ENCODE measurements around the gene CARM1.
A peak's percentile ranks its signal among the peaks of the same experiment; 100 is the strongest.
"Not testable (repeated sequence)": the region's sequence is repeated elsewhere in the genome, so short reads cannot be mapped to it uniquely, and the experiment has no call there.

Gene CARM1

DNA sequence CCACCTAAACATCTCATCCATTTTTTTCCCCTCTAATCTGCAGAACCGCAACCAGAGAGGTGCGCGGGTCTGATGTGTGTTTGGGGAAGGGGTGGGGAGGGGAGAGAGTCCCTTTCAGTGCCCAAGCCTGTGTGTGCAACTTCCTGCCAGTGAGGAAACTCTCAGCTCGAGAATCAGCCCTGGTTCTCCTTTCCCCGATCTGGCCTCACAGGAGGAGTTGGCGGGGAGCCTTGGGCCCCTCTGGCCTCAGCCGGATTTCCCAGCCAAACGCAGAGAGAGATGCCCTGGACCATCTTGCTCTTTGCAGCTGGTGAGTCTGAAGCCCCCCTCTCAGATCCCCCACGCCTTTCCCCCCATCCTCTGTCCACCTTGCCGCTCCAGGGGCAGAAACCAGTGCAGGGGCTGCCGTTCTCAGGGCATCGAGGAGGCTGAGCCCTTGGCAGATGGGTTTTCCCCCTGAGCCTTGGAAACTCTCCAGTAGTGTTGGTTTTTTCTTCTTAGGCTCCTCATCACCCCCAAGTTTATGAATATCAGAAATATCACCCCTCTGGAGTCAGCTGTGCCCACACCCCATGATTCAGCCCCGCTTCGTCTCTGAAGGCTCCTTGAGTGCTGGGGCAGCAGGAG lies 23.0 kb upstream of the CARM1 start, which contains the start of gene C19orf38:
TSS of gene C19orf38 (plus strand) at position 186 of the 627 bp plus-strand sequence. CDS start at position 280, 94 bp downstream.
- peak in 1 of 2 donors; percentile 42 for DNase-seq

DNA sequence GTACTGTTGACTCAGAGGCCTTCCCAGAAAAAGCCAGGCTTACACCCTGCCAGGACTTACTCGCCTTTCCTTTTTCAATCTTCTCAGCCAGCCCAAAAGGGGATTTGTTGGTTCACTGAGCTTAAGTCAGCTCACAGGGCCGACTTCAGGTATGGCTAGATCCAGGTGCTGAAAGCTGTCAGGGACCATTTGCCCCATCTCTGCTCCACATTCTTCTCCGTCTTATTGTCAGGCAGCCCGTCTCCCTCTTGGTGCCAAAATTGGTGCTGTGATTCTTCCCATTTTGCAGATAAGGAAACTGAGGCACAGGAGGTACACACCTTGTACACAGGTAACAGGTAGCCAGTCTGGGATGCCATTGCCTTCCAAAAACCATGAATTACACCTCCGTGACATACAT lies 20.7 kb upstream of the CARM1 start:
- no peak for DNase-seq

DNA sequence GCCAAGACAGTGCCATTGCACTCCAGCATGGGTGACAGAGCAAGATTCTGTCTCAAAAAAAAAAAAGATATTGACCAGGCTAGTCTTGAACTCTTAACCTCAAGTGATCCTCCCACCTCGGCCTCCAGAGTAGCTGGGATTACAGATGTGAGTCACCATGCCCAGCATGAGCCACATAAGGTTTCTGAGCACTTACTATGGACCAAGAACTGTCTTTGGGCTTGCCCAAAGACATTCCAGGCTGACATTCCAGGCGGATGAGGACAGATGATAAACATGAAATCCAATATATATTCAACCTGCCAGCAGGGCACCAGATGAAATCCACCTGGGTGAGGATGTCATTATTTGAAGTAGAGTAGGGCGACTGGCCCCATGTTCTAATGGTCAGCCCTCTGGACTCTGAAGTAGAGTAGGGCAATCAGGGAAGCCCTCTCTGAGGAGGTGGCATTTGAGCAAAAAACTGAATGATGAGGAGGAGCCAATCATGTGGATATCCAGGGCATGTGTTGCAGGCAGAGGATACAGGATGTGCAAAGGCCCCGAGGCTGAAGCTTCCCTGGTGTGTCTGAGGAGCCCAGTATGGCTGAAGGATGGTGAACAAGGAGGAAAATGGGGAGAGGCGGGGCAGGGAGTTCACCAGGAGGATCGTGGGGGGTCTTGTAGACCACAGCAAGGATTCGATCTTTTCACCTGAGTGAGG lies 19.1 kb upstream of the CARM1 start:
- DNase-seq, result no peak

DNA sequence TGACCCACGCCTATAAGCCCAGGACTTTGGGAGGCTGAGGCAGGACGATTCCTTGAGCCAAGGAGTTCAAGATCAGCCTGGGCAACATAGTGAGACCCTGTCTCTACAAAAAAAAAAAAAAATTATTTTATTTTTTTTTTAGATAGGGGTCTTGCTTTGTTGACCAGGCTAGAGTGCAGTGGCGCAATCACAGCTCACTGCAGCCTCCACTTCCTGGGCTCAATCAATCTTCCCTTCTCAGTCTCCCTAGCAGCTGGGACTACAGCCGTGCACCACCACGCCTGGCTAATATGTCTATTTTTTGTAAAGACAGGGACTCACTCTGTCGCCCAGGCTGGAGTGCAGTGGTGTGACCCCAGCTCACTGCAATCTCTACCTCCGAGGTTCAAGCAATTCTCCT lies 18.4 kb upstream of the CARM1 start:
- DNase-seq, result no peak

DNA sequence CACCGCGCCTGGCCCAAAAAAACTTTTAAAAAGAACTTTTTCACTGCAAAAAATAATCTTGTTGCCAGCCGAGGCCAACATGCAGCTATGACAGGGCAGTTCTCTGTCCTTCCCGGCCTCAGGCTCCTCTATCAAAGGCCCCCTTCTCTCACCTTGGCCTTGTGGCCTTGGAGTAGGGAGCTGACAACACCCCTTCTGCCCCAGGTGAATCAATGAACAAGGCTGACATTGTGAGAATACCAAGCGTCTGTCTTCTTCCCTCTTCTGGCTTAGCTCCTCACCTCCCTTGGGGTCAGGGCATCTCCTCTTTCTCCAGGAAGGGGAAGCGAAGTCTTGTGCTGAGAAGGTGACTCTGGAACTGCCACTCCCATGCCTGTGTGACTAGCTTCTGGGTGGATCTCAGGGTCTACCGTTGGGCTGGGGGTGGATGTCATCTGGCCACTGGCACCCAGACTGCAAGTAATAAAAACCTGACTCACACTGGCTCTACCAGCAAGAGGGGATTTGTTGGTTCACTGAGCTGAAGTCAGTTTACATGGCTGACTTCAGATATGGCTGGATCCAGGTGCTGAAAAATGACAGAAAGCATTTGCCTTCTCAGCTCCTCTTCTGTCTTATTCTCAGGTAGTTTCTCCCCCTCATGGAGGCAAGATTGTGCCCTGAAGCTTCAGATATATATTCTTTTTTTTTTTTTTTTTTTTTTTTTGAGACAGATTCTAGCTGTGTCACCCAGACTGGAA lies 16.8 kb upstream of the CARM1 start:
- no peak for DNase-seq

DNA sequence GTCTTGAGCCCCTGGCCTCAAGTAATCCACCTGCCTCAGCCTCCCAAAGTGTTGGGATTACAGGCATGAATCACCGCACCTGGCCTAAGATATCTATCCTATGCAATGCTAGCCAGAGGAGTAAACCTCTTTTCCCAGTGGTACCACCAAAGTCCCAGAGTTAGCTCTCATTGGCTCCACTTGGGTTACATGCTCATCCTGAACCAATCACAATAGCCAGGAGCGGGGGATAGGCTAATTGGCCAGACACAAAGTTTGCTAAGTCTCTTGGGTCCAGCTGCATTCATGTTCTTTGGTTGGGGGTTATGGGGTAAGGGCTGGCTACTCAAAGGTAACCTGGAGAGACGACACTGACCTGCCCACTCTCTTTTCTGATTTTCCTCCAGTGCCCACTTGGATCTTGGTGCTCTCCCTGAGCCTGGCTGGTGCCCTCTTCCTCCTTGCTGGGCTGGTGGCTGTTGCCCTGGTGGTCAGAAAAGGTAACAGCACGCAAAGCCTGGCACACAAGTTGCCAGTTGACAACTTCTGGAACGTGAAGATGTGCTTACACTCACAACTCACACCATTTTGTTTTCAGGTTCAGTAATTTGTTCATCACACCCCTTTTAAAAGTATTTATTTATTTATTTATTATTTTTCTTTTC lies 15.4 kb upstream of the CARM1 start:
- DNase-seq, result peak in 1 of 2 donors; percentile 40

DNA sequence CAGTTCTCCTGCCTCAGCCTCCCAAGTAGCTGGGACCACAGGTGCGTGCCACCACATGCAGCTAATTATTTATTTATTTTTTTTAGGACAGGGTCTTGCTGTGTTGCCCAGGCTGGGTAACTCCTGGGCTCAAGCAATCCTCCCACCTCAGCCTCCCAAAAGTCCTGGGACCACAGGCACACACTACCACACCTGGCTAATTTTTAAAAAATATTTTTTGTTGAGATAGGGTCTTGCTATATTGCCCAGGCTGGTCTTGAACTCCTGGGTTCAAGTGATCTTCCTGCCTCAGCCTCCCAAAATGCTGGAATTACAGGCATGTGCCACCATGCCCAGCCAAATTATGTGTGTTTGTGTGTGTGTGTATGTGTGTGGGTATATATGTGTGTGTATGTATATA lies 14.5 kb upstream of the CARM1 start:
- DNase-seq, result not testable (repeated sequence)

DNA sequence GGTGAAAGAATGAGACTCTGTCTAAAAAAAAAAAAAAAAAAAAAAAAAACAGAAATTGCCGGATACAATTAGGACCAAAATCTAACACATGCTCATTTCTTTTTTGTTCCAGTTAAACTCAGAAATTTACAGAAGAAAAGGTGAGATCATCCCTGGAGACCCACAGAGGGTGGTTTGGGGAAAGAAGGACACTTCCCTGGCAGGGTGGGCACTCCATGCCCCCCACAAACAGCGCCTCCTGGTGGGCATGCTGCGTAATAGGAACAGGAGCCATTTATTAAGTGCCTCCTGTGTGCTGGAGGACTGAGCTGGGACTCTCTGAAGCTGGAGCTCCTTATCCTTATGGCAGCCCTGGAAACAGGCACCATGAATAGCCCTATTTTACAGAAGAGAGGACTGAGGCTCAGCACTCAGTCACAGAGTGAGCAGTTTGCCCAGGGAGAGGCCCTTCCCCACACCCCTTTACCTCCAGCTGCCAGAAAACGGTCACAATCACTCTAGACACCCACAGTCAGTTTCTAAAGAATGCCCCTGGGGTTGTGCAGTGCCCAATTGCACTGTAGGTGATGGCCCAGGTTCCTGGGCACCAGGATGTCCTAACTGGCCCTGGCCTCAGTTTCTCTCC lies 13.0 kb upstream of the CARM1 start:
- DNase-seq, result peak; percentile 28 to 43

DNA sequence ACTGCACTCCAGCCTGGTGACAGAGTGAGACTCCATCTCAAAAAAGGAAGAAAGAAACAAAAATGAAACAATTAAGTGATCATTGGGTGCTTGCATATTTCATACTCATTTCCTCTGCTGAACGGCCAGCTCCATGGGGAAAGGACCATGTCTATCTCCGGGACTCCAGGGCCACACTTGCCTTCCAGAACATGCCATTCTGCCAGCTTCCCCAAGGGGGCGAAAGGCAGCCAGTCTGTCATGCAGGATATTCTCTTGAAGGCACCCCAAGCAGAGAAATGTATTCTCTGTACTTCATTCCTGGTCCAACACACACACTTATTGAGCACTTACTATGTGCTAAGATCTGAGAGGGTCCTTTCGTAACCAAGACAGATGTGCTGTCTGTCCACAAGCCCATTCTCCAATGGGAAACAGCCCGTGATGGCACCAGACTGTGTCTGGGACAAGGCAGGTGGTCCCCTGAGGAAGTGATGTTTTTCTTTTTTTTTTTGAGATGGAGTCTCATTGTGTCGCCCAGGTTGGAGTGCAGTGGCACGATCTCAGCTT lies 10.2 kb upstream of the CARM1 start:
- peak; percentile 40 to 52 for DNase-seq

DNA sequence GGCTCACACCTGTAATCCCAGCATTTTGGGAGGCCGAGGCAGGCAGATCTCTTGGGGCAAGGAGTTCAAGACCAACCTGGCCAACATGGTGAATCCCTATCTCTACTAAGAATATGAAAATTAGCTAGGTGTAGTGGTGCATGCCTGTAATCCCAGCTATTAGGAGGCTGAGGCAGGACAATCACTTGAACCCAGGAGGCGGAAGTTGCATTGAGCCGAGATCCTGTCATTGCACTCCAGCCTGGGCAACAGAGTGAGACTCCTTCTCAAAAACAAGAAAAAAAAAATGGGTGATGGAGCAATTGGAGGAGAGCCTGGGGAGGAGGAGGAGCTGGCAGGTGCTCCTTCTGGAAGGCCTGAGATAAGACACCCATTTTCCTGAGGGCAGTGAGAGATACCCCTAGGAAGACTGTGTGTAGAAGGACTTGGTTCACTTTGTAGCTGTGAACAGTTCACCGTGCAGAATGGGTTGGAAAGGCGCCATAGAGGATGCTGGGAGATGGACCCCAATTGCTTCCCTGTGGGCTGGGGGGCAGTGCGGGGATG lies 8.7 kb upstream of the CARM1 start:
- DNase-seq, result no peak

DNA sequence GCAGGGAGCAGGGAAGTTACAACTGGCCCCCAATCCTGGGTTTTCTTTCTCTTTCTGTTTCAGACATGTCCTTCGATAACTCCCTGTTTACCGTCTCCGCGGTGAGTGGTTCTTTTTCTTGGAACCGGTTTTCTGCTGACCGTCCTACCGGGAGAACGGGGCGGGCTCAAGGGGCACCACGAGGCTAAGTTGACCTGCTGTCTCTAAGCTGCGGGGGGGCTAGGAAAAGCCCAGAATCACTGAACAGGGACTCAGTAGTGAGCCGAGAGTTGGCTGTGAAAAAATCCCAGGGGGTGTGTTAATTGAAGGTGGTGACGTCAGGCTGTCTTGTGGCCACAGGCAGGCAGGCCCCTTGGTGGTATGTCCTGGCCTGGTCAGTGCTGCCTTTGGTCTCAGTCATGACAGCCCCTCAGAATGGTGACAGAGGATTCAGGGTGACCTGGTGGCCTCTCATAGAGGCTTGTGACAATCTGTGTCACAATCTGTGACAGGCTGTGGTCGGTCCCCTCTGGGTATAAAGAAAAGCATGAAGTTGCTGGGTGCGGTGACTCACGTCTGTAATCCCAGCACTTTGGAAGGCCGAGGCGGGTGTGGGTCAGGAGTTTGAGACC lies 8.1 kb upstream of the CARM1 start:
- DNase-seq, result peak in 1 of 2 donors; percentile 24

DNA sequence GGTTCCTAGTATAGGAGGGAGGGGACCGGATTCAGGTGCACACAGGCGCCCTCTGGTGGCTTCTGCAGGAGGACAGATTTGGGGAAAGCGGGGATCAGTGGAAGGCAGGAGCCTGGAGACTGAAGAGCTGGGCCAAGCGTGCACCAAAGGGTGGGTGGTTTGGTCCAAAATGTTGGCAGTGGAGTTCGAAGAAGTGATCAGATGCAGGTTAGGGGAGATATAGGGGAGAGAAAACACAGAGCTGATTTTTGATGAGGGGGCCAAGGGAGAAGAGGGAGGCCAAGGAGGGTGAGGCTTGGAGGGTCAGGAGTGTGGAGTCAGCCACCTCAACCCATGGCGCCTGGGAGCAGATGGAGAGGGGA lies 6.8 kb upstream of the CARM1 start:
- DNase-seq, result peak; percentile 76 to 81

DNA sequence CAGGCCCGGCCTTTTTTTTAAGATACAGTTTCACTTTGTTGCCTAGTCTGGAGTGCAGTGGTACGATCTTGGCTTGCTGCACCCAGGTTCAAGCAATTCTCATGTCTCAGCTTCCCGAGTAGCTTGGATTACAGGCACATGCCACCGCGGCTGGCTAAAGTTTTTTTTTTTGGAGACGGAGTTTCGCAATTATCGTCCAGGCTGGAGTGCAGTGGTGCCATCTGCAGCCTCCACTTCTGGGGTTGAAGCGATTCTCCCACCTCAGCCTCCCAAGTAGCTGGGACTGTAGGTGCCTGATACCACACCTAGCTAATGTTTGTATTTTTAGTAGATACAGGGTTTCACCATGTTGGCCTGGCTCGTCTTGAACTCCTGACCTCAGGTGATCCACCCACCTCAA lies 4.9 kb upstream of the CARM1 start:
- no peak for DNase-seq

DNA sequence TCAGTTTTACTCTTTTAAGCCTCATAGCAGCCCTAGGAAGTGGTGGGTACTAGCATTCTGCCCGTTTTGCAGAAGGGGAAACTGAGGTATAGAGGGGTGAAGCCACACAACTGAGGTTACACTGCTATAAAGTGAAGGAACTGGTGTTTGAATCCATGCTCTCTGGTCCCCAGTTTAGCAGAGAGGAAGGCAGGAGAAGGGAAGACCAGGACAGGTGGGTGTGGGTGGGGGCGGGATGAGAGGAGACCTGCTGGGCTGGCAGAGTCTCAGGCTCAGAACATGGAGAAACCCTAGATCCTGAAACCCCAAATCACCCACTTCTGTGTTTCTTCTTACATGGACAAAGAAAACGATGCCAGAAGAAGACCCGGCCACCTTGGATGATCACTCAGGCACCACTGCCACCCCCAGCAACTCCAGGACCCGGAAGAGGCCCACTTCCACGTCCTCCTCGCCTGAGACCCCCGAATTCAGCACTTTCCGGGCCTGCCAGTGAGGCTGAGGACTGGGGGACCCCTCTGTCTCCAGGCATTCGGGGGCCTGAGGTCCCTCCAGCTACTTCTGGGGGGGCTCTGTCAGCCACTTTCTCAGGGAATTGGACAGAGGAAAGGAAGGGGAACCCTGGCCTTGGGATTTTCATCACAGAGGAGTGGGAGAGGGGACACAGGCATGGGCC lies 2.3 kb upstream of the CARM1 start:
- no peak for DNase-seq

DNA sequence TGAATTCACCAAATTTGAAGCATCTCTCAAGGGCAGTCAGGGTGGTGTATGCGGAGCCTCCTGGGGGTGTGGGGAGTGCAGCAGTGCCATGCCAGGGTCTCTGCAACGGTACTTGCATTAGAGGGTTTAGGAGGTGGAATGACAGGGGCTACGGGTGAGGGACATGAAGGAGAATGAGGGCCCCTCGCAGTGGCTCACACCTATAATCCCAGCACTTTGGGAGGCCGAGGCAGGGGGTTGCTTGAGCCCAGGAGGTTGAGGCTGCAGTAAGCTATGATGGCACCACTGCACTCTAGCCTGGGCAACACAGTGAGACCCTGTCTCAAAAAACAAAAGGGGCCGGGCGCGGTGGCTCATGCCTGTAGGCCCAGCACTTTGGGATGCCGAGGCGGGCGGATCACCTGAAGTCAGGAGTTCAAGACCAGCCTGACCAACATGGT lies 1.5 kb upstream of the CARM1 start:
- not testable (repeated sequence) for DNase-seq

DNA sequence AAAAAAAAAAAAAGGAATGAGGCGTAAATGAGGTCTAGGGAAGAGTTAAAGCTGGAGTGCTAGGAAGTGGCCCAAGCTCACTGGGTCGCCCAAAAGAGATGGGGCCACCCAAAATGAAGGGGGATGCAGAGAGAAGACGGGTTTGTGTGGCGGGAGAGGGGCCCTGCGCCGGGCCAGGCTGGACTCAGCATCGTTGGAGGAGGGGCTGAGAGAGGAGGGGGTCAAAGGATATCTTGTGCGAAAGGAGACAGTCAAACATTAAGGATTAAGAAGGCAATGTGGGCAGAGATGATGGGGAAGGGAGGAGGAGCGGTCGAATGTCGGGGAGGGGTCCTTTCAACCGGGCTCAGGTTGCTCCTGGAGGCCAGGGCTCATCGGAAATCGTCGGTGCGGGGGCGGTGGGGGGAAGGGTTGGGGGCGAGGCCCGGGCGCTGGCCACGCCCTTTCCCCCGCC lies 825 bp upstream of the CARM1 start:
- DNase-seq, result no peak

DNA sequence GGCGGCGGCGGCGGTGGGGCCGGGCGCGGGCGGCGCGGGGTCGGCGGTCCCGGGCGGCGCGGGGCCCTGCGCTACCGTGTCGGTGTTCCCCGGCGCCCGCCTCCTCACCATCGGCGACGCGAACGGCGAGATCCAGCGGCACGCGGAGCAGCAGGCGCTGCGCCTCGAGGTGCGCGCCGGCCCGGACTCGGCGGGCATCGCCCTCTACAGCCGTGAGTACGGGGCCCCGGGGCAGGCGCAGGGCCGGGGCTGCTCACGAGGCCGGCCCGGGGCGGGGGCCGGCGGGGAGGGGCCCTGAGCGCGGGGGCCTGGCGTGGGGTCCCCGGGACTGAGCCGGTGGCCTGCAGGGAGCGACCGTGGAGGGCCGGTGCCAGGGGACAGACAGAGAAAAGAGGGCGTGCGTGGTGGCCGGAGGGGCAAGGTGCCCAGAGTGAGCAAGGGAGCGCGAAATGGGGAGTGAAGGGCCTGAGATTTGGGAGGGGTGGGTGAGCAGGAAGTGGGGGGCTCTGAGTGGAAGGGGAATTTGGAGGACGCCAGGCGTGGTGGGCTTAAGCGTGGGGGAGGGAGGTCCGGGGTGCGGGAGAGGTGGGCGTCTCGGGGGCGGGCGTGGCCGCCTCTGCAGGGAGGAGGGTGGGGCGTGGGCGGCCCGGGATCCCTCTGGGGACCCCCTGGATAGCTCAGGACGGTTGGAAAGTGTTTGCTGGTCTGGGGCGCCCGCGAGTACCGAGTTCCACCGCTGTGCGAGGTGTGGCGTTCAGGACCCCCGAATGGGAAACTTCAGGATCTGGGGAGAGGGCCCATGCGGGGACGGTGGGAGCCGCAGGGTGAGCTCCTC lies 575 bp downstream of the CARM1 start:
- DNase-seq, result no peak

DNA sequence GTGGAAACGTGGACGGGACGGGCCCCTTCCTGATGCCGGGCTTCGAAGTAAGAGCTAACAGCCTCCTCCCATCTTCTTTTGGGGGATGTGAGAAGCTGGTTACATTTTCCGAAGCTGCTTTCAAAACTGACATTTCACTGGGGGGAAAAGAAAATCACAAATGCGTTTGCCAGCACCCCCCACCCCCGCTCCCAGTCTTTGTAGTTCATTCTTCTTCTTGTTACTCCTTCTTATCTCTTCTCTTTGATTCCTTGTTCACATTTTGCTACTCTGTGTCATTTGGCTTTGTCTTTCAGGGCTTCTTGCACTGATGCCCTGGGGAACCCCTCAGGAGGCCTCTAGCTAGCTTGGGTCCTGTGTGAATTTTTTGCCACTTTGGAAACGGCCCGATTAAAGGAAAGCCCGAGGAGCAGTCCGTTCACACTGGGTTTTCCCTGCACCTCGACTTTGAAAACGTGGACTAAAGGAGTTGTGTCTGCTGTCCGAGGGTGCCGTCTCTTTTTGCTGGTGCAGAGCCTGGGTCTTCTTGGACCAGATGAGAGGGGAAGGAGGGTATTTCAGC lies 1.3 kb downstream of the CARM1 start:
- no peak for DNase-seq

DNA sequence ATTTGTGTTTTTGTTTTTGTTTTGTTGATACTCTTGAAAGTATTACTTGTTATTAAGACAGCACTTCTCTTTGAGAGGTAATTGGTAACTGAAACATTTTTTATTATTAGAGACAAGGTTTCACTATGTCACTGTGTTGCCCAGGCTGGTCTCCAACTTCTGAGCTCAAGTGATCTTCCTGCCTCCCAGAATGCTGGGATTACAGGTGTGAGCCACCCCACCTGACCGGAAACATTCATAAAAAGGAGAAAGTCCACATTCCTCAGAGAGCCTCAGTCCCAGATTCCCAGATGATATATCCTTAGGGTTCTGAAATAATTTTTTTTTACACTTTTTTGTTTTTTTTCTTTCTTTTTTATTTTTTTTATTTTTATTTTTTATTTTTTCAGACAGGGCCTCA lies 2.7 kb downstream of the CARM1 start:
- no peak for DNase-seq

Data from CD4-positive, alpha-beta T cell treated with Interleukin-1 beta for 1 hour (primary cell).